Natural killer cell (primary cell): ENCODE results near the gene AK9. TPM values are rescaled to one million over a fixed set of nuclear protein-coding genes. Genes with fewer than 3 reads are reported as not detected.

ENCODE experiments used
- ATAC-seq, 3 donors: fragments of 150-1000 bp in 2 of 3; fragments of 200-7000 bp in 1 of 3; cut with Tn5 transposase; 1 replicate in 1 of 3; 2 replicates in 2 of 3; pipeline ENCODE4 v1.10.0; 2021; ENCODE audit warnings: mild to moderate bottlenecking in 2 of 3, moderate library complexity in 2 of 3
- DNase-seq, 2 donors: peaks; one replicate each; pipeline versions ENCODE4 v3.0.0 to v3.0.0-alpha.2; 2013 to 2021; ENCODE audit warnings: mixed read lengths in 1 of 2
- H3K27ac ChIP-seq: one replicate; pipeline ENCODE4 v1.5.1; 2013; ENCODE audit warnings: mild to moderate bottlenecking, low read length
- H3K27me3 ChIP-seq: one replicate; pipeline ENCODE4 v1.6.1; 2013; ENCODE audit warnings: low read length; ENCODE audit not compliant: control insufficient read depth, insufficient read depth
- H3K36me3 ChIP-seq: one replicate; pipeline ENCODE4 v1.6.1; 2013; ENCODE audit warnings: low read length; ENCODE audit not compliant: control insufficient read depth, insufficient read depth
- H3K4me1 ChIP-seq: one replicate; pipeline ENCODE4 v1.6.1; 2013; ENCODE audit warnings: low read length; ENCODE audit not compliant: control insufficient read depth, insufficient read depth
- H3K4me3 ChIP-seq: one replicate; pipeline ENCODE4 v1.5.1; 2013; ENCODE audit warnings: low read length
- H3K9me3 ChIP-seq: one replicate; pipeline ENCODE4 v1.6.1; 2013; ENCODE audit warnings: low read length; ENCODE audit not compliant: control insufficient read depth, insufficient read depth
- H3K27ac Mint-ChIP-seq, 2 donors: one replicate each; pipeline ENCODE4 v1.8.0; 2022; ENCODE audit warnings: mild to moderate bottlenecking in 2 of 2, mixed read lengths in 2 of 2, moderate library complexity in 1 of 2
- H3K27me3 Mint-ChIP-seq, 2 donors: one replicate each; pipeline ENCODE4 v1.8.0; 2022; ENCODE audit warnings: low read depth in 2 of 2, mixed read lengths in 2 of 2
- H3K36me3 Mint-ChIP-seq: one replicate; pipeline ENCODE4 v1.8.0; 2022; ENCODE audit warnings: mixed read lengths
- H3K4me1 Mint-ChIP-seq, 2 donors: one replicate each; pipeline ENCODE4 v1.8.0; 2022; ENCODE audit warnings: mixed read lengths in 2 of 2
- H3K4me3 Mint-ChIP-seq: one replicate; pipeline ENCODE4 v1.8.0; 2022; ENCODE audit warnings: mild to moderate bottlenecking, moderate library complexity, mixed read lengths
- H3K9me3 Mint-ChIP-seq, 2 donors: one replicate each; pipeline ENCODE4 v1.8.0; 2022; ENCODE audit warnings: mixed read lengths in 2 of 2
- CTCF ChIP-seq: fragments of 200-600 bp; IDR thresholded peaks from one replicate; pipeline ENCODE4 v1.8.0; 2022; ENCODE audit warnings: antibody characterized with exemption
- WGBS: methylation state at CpG from one replicate; pipeline ENCODE4 v1.1.7; 2013; ENCODE audit warnings: missing lambda C conversion rate; ENCODE audit not compliant: insufficient coverage; 5-methylcytosine and 5-hydroxymethylcytosine counted together
- intact Hi-C: fragments of 100-400 bp; cut with micrococcal nuclease; formaldehyde crosslinking; loops from one replicate; pipeline ENCODE4 v1.14.2; 2022
- total RNA-seq, 4 donors: library from RNA; stranded (reverse); fragments of 120-200 nt in 1 of 4; gene quantifications; one replicate each; pipeline versions ENCODE4 v1.2.3 to v1.2.4, GENCODE V29; 2013 to 2022

Gene AK9
- total RNA-seq, 3 donors from 2014 or later (not counting 1 experiment from before 2014, with no cell fraction given) = 14.0 to 19.2 (median 14.2) TPM

GRCh38 chr6:109531446-109531845, 159.6 kb downstream of the AK9 start:
- no peak overlapping the region for H3K4me3 Mint-ChIP-seq
- H3K27me3 Mint-ChIP-seq = no peaks in the 10 kb centered on the region
- H3K4me1 Mint-ChIP-seq = peaks cover 0 to 5% of the 10 kb centered on the region in 2 donors
- Histone ChIP-seq H3K27ac (no peak overlapping the region), H3K36me3 (no peaks in the 10 kb centered on the region), H3K27me3 (no peaks in the 10 kb centered on the region), H3K4me3 (no peak overlapping the region), H3K9me3 (no peaks in the 10 kb centered on the region), H3K4me1 (no peaks in the 10 kb centered on the region)
- H3K9me3 Mint-ChIP-seq = no peaks in the 10 kb centered on the region
- no peak for ATAC-seq
- intact Hi-C loops = no loop called here
- no peaks in the 10 kb centered on the region for H3K36me3 Mint-ChIP-seq
- WGBS = 92% methylated on average over 6 of the region's 6 CpGs
- H3K27ac Mint-ChIP-seq = no peak overlapping the region
- no peak for DNase-seq
- TF ChIP-seq CTCF = no peak

GRCh38 chr6:109527989-109528388, 163.0 kb downstream of the AK9 start:
- ATAC-seq = no peak
- Mint-ChIP-seq H3K36me3 (peaks cover 14% of the 10 kb centered on the region), H3K4me3 (no peak overlapping the region), H3K27ac (no peak overlapping the region), H3K9me3 (peaks cover 0 to 5% of the 10 kb centered on the region in 2 donors), H3K27me3 (no peaks in the 10 kb centered on the region), H3K4me1 (peaks cover 0 to 5% of the 10 kb centered on the region in 2 donors)
- Histone ChIP-seq H3K9me3 (no peaks in the 10 kb centered on the region), H3K27ac (no peak overlapping the region), H3K4me3 (no peak overlapping the region), H3K4me1 (no peaks in the 10 kb centered on the region), H3K36me3 (no peaks in the 10 kb centered on the region), H3K27me3 (no peaks in the 10 kb centered on the region)
- DNase-seq = no peak
- TF ChIP-seq CTCF = no peak
- intact Hi-C loops = loop anchor here (1.0 to 10.0 kb wide), 5 partner anchors 177 to 863 kb away; no protein-coding TSS in a partner anchor
- 84% methylated on average over 3 of the region's 3 CpGs for WGBS

- Histone ChIP-seq H3K4me3 (no peak overlapping the region), H3K4me1 (no peaks in the 10 kb centered on the region), H3K9me3 (no peaks in the 10 kb centered on the region), H3K27me3 (no peaks in the 10 kb centered on the region), H3K27ac (no peak overlapping the region), H3K36me3 (no peaks in the 10 kb centered on the region)
- peaks cover 14% of the 10 kb centered on the region for H3K36me3 Mint-ChIP-seq
- DNase-seq (peak in 1 of 2 donors; percentile 79), ATAC-seq (peak; percentile 67 to 79 (median 68))
- peaks cover 0 to 5% of the 10 kb centered on the region in 2 donors for H3K4me1 Mint-ChIP-seq
- peak; percentile 62 for TF ChIP-seq CTCF
- WGBS = 55% methylated on average over 6 of the region's 7 CpGs
- H3K4me3 Mint-ChIP-seq = no peak overlapping the region
- no peaks in the 10 kb centered on the region for H3K27me3 Mint-ChIP-seq
- H3K27ac Mint-ChIP-seq = no peak overlapping the region
- intact Hi-C loops = loop anchor here (1.0 to 10.0 kb wide), 5 partner anchors 178 to 864 kb away; no protein-coding TSS in a partner anchor
- peaks cover 0 to 5% of the 10 kb centered on the region in 2 donors for H3K9me3 Mint-ChIP-seq
Observed at GRCh38 chr6:109526905-109527628, 163.9 kb downstream of the AK9 start.
